ENCODE results near the gene STAG2.
"Not testable (repeated sequence)": the region's sequence is repeated elsewhere in the genome, so short reads cannot be mapped to it uniquely, and the experiment has no call there.

STAG2 gene

GRCh38 chrX:124045109-124045508, 83.6 kb downstream of the STAG2 start:
- no peak for DNase-seq

GRCh38 chrX:124084417-124084816, 122.9 kb downstream of the STAG2 start:
- not testable (repeated sequence) for DNase-seq

- no peak for DNase-seq
These were observed 123.6 kb downstream of the STAG2 start for GRCh38 chrX:124085063-124085462.

- DNase-seq = no peak
These were observed 124.9 kb downstream of the STAG2 start for GRCh38 chrX:124086411-124086810.

GRCh38 chrX:124087000-124087746, 125.7 kb downstream of the STAG2 start:
- no peak for DNase-seq

- DNase-seq = no peak
These were observed 131.7 kb downstream of the STAG2 start for GRCh38 chrX:124093222-124093621.

- no peak for DNase-seq
These were observed 135.6 kb downstream of the STAG2 start for GRCh38 chrX:124097116-124097515.

- no peak for DNase-seq
These were observed 136.6 kb downstream of the STAG2 start for GRCh38 chrX:124098089-124098488.

- no peak for DNase-seq
These were observed 142.5 kb downstream of the STAG2 start for GRCh38 chrX:124103966-124104365.

- not testable (repeated sequence) for DNase-seq
These were observed 143.0 kb downstream of the STAG2 start for GRCh38 chrX:124104512-124104911.

- DNase-seq = no peak
These were observed 152.4 kb downstream of the STAG2 start for GRCh38 chrX:124113621-124114600.

- no peak for DNase-seq
These were observed 155.8 kb downstream of the STAG2 start for GRCh38 chrX:124117325-124117724.

- no peak for DNase-seq
These were observed 164.0 kb downstream of the STAG2 start for GRCh38 chrX:124125471-124125870.

- DNase-seq = no peak
These were observed 166.0 kb downstream of the STAG2 start for GRCh38 chrX:124127496-124127895.

- DNase-seq = not testable (repeated sequence)
These were observed 170.9 kb downstream of the STAG2 start for GRCh38 chrX:124132437-124132836.

- DNase-seq = no peak
These were observed 184.2 kb downstream of the STAG2 start for GRCh38 chrX:124145749-124146148.

GRCh38 chrX:124151195-124151594, 189.7 kb downstream of the STAG2 start:
- DNase-seq = no peak

Measured in right hindlimb (tissue), 1 donor.